ENCODE measurements around the gene NUDT3.
A peak's percentile ranks its signal among the peaks of the same experiment; 100 is the strongest.

NUDT3 gene

DNA sequence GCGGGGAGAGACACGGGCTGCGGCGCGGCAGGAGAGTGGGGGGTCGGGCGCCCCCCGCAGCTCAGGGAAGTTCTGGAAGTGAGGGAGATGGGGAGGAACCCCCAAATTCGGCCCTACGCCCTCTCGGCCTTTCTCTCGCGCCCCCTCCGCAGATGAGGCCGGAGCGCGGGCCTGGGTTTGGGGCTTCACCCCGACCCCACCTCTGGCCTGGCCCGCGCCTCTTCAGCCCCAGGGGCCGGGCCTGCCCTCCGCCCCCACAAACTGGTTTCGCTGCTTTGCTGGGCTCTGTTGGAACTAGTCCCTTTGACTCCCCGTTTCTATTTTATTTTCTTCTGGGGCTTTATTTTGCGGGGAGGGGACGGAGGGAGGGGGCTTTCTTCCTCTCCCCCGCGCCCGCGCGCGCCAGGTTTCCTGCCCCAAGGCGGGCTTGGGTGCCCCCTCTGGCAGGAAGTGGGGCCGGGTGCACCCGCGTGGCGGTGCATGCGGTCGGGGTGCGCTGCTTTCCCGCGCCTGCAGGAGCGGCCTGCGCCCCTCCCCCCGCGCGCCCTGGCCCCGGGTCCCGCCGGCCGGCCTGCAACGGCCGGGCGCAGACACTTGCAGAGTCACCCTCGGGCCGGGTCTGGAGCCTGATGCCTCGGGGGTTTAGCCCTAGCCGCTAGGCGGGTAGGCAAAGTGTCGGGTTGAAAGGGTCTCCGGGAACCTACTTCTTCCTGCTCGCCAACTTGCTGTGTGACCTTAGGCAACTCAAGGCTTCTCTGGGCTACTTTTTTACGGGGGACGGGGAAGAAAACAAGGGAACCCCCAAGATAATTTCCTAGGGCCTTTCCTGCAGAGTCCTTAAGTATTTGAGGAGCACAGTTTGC is 154.5 kb downstream of the NUDT3 start:
- no peak for TF ChIP-seq Cebpa-rat (IDR thresholded peaks at IDR 0.05)
- H3K4me2 ChIP-seq, result peak overlapping the region; percentile 87 to 99 (median 95)
- H3K9ac ChIP-seq, result peak overlapping the region; percentile 91 to 100 (median 99)
- H3K27me3 ChIP-seq, result no peaks in the 10 kb centered on the region
- H3K4me3 ChIP-seq, result peak overlapping the region; percentile 86 to 100 (median 98)
- H3K4me1 ChIP-seq, result peaks cover 56 to 62% (median 58%) of the 10 kb centered on the region in 10 experiments
- peak overlapping the region; percentile 77 to 99 (median 98) for H3K27ac ChIP-seq
- peaks cover 45 to 55% (median 50%) of the 10 kb centered on the region in 11 experiments; a peak in 21 of 22 replicates for H4K20me1 ChIP-seq
- peaks cover 27 to 46% (median 41%) of the 10 kb centered on the region in 11 experiments for H3K36me3 ChIP-seq
- H3K9me3 ChIP-seq (replicated peaks in 1 of 11), result no peaks in the 10 kb centered on the region

DNA sequence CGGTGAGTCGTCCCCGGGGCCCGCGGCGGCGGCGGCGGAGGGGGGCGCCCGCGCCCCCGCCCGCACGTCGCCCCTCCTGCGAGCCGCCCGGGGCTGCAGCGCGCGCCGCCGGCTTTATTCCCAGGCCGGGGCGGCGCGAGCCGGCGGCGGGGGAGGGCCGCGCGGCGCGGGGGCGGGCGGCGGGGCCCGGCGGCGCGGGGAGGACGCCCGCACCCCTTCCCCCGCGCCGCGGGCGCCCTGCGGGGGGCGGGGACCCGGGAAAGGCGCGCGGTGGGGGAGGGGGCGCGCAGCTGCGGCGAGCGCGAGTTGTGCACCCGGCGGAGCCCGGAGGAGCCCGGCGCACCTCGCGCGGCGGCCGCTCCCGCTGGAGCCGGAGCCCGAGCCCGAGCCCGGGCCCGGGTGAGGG is 155.2 kb downstream of the NUDT3 start:
- H3K4me3 ChIP-seq, result peak overlapping the region; percentile 86 to 100 (median 98)
- peaks cover 38 to 49% (median 44%) of the 10 kb centered on the region in 11 experiments; a peak in 21 of 22 replicates for H4K20me1 ChIP-seq
- peak overlapping the region; percentile 95 to 100 (median 98) for H3K4me2 ChIP-seq
- H3K9me3 ChIP-seq (replicated peaks in 1 of 11), result no peaks in the 10 kb centered on the region
- no peaks in the 10 kb centered on the region for H3K27me3 ChIP-seq
- TF ChIP-seq Cebpa-rat (IDR thresholded peaks at IDR 0.05), result no peak
- peaks cover 50 to 62% (median 54%) of the 10 kb centered on the region in 10 experiments for H3K4me1 ChIP-seq
- peaks cover 21 to 39% (median 34%) of the 10 kb centered on the region in 11 experiments for H3K36me3 ChIP-seq
- peak overlapping the region; percentile 79 to 99 (median 98) for H3K27ac ChIP-seq
- H3K9ac ChIP-seq, result peak overlapping the region; percentile 91 to 100 (median 99)

DNA sequence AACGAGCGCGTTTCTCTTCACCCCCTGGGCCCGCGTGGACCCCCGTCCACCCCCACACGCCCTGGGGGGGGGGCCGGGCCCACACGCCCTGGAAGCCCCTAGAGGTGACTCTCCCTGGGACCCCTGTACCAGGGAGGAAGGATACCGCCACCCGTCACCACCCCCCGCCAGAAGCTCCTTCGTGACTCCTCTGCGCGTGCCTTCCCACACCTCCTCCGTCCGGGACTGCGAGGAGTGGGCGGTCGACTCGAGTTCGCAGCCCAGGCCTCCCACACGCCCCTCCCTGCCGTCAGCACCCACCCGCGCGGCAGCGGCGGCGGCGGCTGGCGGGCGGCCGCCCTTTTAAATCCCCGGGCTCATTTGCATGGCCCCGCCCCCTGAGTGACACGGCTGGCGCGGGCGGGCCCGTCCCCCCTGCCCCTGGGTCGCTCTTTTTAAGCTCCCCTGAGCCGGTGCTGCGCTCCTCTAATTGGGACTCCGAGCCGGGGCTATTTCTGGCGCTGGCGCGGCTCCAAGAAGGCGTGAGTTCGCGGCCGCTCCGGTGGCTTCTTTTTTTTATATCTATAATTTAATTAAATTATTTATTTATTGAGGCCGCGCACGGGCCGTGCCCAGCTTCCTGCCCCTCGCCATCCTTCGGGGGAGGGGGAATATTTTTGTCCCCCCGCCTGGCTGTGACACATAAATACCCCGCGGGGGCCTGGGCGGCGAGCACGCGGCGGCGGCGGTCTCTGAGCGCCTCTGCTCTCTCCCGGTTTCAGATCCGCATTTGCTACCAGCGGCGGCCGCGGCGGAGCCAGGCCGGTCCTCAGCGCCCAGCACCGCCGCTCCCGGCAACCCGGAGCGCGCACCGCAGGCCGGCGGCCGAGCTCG is 155.8 kb downstream of the NUDT3 start, which contains the start of gene HMGA1:
Gene HMGA1 (plus strand): TSS at position 431 of the 873 bp plus-strand sequence. CDS start 3,908 bp downstream, outside the sequence.
- H3K36me3 ChIP-seq, result peaks cover 14 to 33% (median 28%) of the 10 kb centered on the region in 11 experiments

DNA sequence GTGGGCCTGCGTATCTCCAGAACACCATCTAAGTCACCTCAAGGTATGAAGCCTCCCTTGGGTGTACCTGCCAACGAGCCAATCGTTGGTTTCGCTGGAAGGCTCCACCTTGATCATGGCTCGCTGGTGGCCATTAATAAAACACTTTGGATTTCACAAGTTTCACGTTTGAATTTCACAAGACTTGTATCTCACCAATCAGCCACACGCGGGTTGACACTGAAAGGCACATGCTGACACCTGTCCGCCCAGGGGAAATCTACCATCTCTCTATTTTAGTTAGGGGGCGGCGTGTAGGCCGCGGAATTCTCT is 156.4 kb downstream of the NUDT3 start:
- peak overlapping the region; percentile 91 to 100 (median 99) for H3K9ac ChIP-seq
- peak in 3 of 11 experiments; percentile 35 to 68 (median 38); a peak in 4 of 22 replicates for TF ChIP-seq Cebpa-rat (IDR thresholded peaks at IDR 0.05)
- H4K20me1 ChIP-seq, result peaks cover 26 to 36% (median 31%) of the 10 kb centered on the region in 11 experiments; a peak in 21 of 22 replicates
- H3K36me3 ChIP-seq, result peaks cover 8 to 27% (median 22%) of the 10 kb centered on the region in 11 experiments
- peak overlapping the region; percentile 86 to 100 (median 98) for H3K4me3 ChIP-seq
- H3K4me1 ChIP-seq, result peaks cover 38 to 60% (median 48%) of the 10 kb centered on the region in 10 experiments
- peak overlapping the region; percentile 79 to 99 (median 98) for H3K27ac ChIP-seq
- H3K4me2 ChIP-seq, result peak overlapping the region; percentile 91 to 100 (median 95)
- H3K27me3 ChIP-seq, result no peaks in the 10 kb centered on the region
- H3K9me3 ChIP-seq (replicated peaks in 1 of 11), result no peaks in the 10 kb centered on the region

More for the DNA sequence above, 155.8 kb downstream of the NUDT3 start, which contains the start of gene HMGA1:
- H3K27ac ChIP-seq, result peak within 1 kb of the TSS; percentile 79 to 99 (median 98)
- no peak for TF ChIP-seq Cebpa-rat (IDR thresholded peaks at IDR 0.05)
- H4K20me1 ChIP-seq, result peaks cover 32 to 42% (median 37%) of the 10 kb centered on the region in 11 experiments; a peak in 21 of 22 replicates
- H3K9me3 ChIP-seq (replicated peaks in 1 of 11), result no peaks in the 10 kb centered on the region
- H3K4me1 ChIP-seq, result peaks cover 43 to 60% (median 51%) of the 10 kb centered on the region in 10 experiments
- H3K4me3 ChIP-seq, result peak within 1 kb of the TSS; percentile 86 to 100 (median 98)
- H3K27me3 ChIP-seq, result no peaks in the 10 kb centered on the region
- H3K9ac ChIP-seq, result peak within 1 kb of the TSS; percentile 91 to 100 (median 99)
- peak within 1 kb of the TSS; percentile 95 to 100 (median 98) for H3K4me2 ChIP-seq

DNA sequence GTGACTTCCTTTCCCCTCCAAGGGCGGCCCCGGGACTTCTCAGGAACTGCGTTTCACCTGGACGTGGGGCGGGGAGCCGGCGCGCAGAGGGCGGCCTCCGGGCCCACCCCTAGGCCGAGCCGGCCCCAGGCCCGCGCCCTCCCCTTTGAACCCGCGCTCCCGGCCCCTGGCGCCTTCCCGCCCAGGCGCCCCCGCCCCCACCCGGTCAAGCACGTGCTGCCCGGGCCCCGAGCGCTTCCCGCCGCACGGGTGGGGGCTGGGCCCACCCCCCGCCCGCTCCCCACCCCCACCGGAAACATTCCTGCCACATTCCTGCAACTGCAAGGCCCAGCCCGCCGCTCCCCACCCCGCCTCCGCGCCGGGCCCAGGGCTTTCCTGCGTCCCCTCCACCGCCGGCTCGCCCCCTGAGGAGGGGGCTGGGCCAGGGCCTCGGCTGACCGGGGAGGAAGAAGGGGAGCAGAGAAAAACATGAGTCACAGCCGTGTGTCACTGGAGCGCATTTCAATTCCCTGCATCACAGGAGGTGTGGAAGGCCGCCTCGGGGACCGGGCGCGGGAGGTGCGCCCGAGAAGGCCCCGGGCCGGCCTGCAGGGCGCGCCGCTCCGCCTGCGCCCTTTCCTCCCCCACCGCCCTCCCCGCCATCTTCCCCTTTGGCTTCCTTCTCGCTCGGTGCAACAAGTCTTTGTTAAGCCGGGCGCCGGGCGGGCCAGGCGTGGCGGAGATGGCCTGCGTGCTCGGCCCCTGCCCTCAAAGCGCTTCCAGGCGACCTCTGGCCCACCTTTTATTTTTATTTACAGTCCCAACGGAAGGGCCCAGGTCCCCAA is 156.9 kb downstream of the NUDT3 start:
- H3K4me1 ChIP-seq, result peaks cover 33 to 60% (median 45%) of the 10 kb centered on the region in 10 experiments
- peak overlapping the region; percentile 91 to 100 (median 99) for H3K9ac ChIP-seq
- peaks cover 20 to 31% (median 26%) of the 10 kb centered on the region in 11 experiments; a peak in 21 of 22 replicates for H4K20me1 ChIP-seq
- H3K36me3 ChIP-seq, result peaks cover 3 to 21% (median 16%) of the 10 kb centered on the region in 11 experiments; a peak in 21 of 22 replicates
- H3K4me3 ChIP-seq, result peak overlapping the region; percentile 86 to 100 (median 98)
- H3K27me3 ChIP-seq, result no peaks in the 10 kb centered on the region
- H3K9me3 ChIP-seq (replicated peaks in 1 of 11), result no peaks in the 10 kb centered on the region
- H3K4me2 ChIP-seq, result peak overlapping the region; percentile 91 to 100 (median 95)
- TF ChIP-seq Cebpa-rat (IDR thresholded peaks at IDR 0.05), result no peak
- H3K27ac ChIP-seq, result peak overlapping the region; percentile 79 to 99 (median 98)

DNA sequence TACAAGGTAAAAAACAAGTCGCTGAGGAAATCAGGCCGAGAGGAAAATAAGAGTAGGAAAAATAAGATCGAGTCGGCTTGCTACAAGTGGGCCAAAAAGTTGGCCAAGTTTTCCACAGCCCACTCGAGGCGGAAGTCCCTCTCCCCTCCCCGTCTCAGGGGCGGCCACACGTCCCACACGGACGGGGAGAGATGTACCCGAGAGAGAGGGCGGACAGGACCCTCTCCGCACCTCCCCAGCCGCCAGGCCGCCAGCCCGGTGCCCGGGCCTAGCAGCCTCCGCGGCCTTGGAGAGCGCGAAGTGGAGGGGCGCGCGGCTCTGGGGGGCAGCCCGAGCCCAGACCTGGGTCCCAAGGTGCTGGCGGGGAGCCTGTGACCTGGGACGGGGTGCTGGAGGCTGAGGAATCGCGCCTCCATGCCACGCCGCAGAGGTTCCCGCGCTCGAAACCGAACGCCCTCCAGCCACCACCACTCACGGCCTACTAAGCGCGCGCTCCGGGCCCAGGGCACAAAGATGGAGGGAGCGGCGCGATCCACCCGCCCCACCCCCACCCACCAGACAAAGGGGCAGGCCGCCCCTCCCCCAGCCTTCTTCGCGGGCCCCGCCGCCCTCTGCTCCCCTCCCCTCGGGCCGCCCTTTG is 157.7 kb downstream of the NUDT3 start:
- Histone ChIP-seq H3K36me3 (peaks cover 0 to 14% (median 9%) of the 10 kb centered on the region in 11 experiments; a peak in 17 of 22 replicates), H3K27ac (peak overlapping the region in 9 of 11 experiments; percentile 96 to 99 (median 99); a peak in 18 of 22 replicates)

DNA sequence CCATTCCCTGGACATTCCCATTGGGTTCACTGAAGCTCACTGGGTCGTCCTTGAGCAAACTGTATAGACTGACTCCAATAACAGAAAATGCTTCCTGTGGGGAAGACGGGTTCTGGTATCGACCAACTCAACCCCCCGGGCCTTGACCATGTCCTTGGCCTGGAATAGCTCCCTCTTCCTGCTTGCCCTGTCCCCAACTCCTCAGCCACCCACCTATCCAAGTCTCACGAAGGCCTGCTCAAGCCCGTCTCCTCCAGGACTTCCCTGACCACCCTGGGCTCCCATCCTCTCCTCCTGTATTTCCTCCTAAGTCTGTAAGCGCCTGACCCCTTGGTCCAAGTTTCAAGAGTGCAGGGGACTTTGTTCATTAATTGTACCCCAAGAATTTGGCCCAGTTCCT is 158.6 kb downstream of the NUDT3 start:
- H3K9ac ChIP-seq, result 0 out of 22 replicates have a peak overlapping the region, but pooled peaks of 2 of the 11 experiments have one; percentile 1 to 24
- H3K27ac ChIP-seq, result peak overlapping the region in 8 of 11 experiments; percentile 28 to 99 (median 99); a peak in 11 of 22 replicates
- TF ChIP-seq Cebpa-rat (IDR thresholded peaks at IDR 0.05), result no peak
- peaks cover 4 to 14% (median 9%) of the 10 kb centered on the region in 11 experiments; a peak in 19 of 22 replicates for H4K20me1 ChIP-seq
- no peak overlapping the region for H3K4me2 ChIP-seq
- H3K36me3 ChIP-seq, result peaks cover 0 to 5% (median 0%) of the 10 kb centered on the region in 11 experiments; a peak in 7 of 22 replicates
- no peaks in the 10 kb centered on the region for H3K9me3 ChIP-seq (replicated peaks in 1 of 11)
- H3K27me3 ChIP-seq, result no peaks in the 10 kb centered on the region
- H3K4me3 ChIP-seq, result no peak overlapping the region
- H3K4me1 ChIP-seq, result peaks cover 16 to 51% (median 35%) of the 10 kb centered on the region in 10 experiments

More for the DNA sequence above, 157.7 kb downstream of the NUDT3 start:
- Histone ChIP-seq H3K4me1 (peaks cover 25 to 53% (median 38%) of the 10 kb centered on the region in 10 experiments), H3K9me3 (replicated peaks in 1 of 11) (no peaks in the 10 kb centered on the region), H3K4me3 (no peak overlapping the region), H4K20me1 (peaks cover 13 to 23% (median 18%) of the 10 kb centered on the region in 11 experiments; a peak in 21 of 22 replicates), H3K9ac (peak overlapping the region in 8 of 11 experiments; percentile 97 to 100 (median 99); a peak in 13 of 22 replicates), H3K27me3 (no peaks in the 10 kb centered on the region), H3K4me2 (peak overlapping the region in 6 of 11 experiments; percentile 29 to 100 (median 94); a peak in 7 of 22 replicates)
- no peak for TF ChIP-seq Cebpa-rat (IDR thresholded peaks at IDR 0.05)
